ENCODE results near the gene STRIT1. TPM values are rescaled to one million over a fixed set of nuclear protein-coding genes. Genes with fewer than 3 reads are reported as not detected.
A peak's percentile ranks its signal among the peaks of the same experiment; 100 is the strongest.

The STRIT1 gene
- 1 to 10 TPM in 1 of 5 donors, under 1 TPM in 2, not detected in 2; 0.28 to 1.6 (median 0.30) TPM for polyA plus RNA-seq (ENCODE audit: insufficient read depth in 1 of 5, insufficient read length in 5 of 5, low replicate concordance in 1 of 5)
- long read RNA-seq, donor 1: 0 reads
- long read RNA-seq, donor 2: 0 reads
- long read RNA-seq, donor 3: 0 reads
- long read RNA-seq, donor 4: 0 reads
- long read RNA-seq, donor 5: 0 reads
- long read RNA-seq, donor 6: 0 reads
- long read RNA-seq, donor 7: 0 reads
- long read RNA-seq, donor 8: 0 reads

DNA sequence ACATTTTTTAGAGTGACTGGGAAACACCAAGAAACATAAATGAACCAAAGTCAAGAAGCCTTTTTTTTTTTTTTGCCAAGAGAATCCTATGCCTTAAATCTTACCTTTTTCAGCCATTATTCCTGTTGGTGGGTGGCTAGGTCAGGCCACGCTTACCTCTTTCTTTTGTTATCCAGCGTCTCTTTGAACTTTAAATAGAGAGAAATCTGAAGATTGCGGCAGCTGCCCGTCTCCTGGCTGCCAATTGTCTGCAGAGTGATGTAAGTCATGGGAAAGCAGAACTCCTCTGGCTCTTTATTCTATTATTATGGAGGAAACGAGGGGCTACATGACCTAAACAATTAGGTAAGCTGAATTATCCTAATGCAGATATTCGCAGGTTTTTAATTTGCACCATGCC lies at the start of gene STRIT1:
TSS of gene STRIT1 (minus strand) at position 168 of the 400 bp plus-strand sequence.
- no peak for DNase-seq

- DNase-seq: no peak
Measured at GRCh38 chr3:155342344-155342743, 48.9 kb upstream of the STRIT1 start.

- DNase-seq: no peak
Measured at GRCh38 chr3:155339052-155339451, 45.6 kb upstream of the STRIT1 start.

GRCh38 chr3:155335724-155336354 lies 42.4 kb upstream of the STRIT1 start:
- no peak for DNase-seq

- DNase-seq: no peak
Measured at GRCh38 chr3:155334914-155335723, 41.6 kb upstream of the STRIT1 start.

DNA sequence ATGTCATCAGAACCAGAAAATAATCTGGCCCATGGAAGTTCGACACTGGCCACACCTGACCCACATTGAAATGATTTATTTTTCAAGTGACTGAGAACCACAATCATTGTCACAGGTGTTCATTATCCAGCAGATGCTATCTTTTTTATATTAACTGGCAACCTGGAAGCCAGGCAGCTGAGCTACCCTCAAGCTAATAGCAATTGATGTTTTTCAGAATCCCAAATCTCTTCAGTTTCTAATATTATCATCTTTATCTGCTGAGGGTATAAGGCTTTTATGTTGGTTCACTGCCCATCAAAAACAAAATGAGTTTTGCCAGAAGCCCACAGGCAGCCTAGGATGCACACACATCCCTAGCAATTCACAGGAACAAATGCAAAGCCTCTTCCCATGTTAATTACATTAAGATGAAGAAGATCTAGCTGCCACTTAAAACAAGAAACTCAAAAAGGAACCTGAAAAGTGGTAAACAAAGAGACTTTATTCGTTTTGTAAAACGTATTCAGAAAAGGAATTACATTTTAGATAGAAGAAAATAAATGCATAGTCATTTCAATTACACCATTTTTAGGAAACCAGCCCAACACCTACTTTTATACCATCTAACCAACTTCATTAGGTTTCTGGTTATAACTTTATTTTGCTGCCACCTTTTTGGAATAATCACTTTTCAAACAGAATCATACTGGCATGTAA lies 40.9 kb upstream of the STRIT1 start:
- DNase-seq: no peak

DNA sequence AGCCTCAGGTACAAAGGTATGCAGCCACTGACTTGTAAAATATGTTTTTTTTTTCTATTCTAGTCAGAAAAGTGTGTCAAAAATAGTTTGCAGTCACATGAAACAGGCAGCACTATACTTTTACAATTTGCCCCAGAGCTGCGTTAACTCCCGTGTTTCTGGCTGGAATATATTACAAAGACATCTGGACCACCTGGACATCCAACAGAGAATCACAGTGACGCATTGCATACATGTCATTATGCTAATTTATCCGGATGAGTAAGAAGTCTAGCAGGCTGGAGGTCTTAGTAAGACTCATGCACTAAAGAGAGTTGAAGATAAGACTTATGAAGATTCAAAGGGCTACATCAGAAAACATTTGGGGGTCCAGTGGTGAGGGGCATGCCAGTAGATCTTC lies 39.2 kb upstream of the STRIT1 start:
- DNase-seq: no peak

GRCh38 chr3:155331078-155331477 lies 37.6 kb upstream of the STRIT1 start:
- DNase-seq: no peak

DNA sequence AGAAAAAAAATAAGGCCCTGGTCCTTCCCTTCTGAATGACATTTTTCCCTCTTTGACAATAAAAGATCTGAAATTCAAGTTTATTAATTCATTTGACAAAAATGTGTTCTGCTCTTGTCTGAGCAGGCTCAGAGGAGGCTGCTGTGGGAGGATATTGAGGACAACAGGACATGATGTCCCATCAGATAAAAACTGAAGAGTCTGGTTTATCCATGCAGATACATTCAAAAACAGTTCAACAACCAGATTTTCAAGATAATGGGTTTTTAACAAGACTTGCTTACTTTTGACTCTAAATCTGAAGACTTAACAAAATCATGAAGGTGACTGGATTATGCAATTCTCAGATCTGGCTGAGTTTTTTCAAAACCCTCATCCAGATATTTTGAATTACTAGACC lies 36.9 kb upstream of the STRIT1 start:
- no peak for DNase-seq

DNA sequence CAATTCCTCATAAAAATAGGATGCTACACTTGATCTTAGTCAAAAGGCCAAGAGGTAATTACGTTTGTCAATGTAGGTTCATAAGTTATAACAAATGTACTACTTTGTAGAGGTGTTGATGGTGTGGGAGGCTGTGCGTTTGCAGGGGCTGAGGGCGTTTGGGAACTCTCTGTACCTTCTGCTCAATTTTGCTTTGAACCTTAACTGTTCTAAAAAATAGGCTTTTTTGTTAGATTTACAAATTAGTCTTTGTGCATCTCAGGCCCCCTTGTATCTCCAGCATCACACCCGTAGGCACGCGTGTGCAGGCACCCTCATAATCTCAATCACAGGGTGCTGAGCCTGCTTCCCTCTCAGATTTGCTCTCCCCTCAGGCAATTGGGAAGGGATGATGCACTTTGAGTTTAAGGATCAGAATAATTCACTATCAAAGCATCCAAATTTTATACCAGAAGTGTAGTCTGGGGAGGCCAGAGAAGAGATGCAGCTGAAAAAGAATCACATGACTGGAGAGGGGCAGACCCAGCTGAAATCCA lies 36.1 kb upstream of the STRIT1 start:
- no peak for DNase-seq

DNA sequence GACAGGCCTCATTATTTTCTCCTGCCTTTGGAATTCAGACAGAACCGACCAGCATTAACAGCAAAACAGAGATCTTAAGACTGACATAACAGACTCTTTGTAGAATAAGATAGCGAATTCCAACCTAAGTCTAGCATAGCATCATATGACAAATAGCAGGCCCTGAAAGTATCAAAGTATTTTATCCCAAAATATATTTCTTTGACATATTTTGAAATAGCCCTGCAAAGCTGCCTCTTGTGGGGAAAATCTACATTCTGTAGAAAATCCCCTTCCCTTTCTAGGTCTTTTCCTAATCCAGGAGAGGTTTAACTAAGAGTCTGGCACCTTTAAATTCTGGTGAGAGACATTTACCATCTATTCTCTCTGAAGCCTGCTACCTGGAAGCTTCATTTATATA lies 34.4 kb upstream of the STRIT1 start:
- no peak for DNase-seq

GRCh38 chr3:155327430-155327829 lies 33.9 kb upstream of the STRIT1 start:
- DNase-seq: no peak

GRCh38 chr3:155326901-155327300 lies 33.4 kb upstream of the STRIT1 start:
- DNase-seq: no peak

- no peak for DNase-seq
Measured at GRCh38 chr3:155326244-155326643, 32.8 kb upstream of the STRIT1 start.

DNA sequence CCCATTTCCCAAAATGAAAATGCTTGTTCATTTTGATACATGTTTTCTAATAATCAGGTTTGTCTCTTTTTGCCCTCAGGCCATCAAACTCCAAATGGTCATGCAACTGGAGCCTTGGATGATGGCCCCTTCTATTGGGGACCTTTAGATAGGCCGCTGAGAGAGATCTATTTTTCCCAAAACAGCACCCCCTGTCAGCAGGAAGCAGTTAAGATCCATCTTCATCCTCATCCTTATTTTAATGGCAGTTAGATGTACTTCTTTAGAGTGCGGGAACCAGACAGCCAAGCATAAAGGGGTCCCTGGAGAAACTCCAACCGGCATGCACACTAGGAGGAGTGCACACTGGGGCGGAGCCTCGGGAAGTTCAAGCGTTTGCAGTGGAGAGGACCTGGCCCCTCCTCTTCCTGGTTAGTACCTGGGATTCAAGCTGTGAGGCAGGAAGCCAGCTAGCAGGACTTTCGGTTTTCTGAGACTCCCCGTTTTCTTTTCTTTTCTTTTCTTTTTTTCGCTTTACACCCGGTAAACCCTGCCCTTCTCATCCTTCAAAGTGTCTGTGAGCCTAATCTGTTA lies 31.9 kb upstream of the STRIT1 start:
- no peak for DNase-seq

DNA sequence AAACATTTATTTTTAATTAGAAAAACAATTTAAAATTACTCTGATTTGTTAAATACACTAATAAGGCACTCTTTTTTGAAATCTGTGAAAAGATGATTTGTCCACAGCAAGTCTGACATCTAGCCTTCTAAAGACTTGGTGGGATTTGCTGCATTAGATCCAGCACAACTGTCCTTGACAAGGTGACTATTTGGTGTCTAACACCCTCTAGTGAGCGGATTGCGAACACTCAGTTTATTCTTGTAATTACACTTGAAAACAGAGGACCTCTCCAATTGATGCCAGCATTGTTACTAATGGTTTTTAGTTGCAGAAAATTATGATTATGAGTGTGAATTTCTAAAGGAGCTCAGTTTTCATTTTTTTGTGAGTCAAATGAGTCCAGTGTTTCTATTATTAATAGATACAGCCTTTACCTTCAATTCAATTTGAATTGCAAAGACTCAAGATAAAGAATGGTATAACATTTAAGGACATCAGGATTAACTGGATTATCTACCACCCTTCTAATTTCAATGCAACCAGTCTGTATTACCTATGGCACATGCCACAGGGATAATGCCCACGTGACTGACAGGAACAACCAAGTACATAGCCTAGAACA lies 29.7 kb upstream of the STRIT1 start:
- peak; percentile 48 to 76 for DNase-seq

- DNase-seq: no peak
Measured at GRCh38 chr3:155321418-155321817, 27.9 kb upstream of the STRIT1 start.

GRCh38 chr3:155320934-155321333 lies 27.5 kb upstream of the STRIT1 start:
- DNase-seq: no peak

- no peak for DNase-seq
Measured at GRCh38 chr3:155318740-155319139, 25.3 kb upstream of the STRIT1 start.

- no peak for DNase-seq
Measured at GRCh38 chr3:155317211-155317610, 23.7 kb upstream of the STRIT1 start.

GRCh38 chr3:155316426-155316825 lies 22.9 kb upstream of the STRIT1 start:
- DNase-seq: no peak
